GM12878 (cell line): ENCODE results near the gene AP3S2. TPM values are rescaled to one million over a fixed set of nuclear protein-coding genes. Genes with fewer than 3 reads are reported as not detected.

Experiments
- ATAC-seq: fragments of 200-7000 bp; cut with Tn5 transposase; 3 replicates; pipeline ENCODE4 v1.9.1; 2020; ENCODE audit warnings: mild to moderate bottlenecking, moderate library complexity
- BruUV-seq: library from RNA; stranded (reverse); fragments of 400-500 nt; replicated peaks from 2 replicates; lab custom pipeline; 2021; lab: Mats Ljungman, UMichigan
- CTCF ChIA-PET: fragments of 300-600 bp; sonication (Branson Sonifier 250); formaldehyde crosslinking; extraction: SDS; loops from one replicate; lab custom pipeline; 2021; ENCODE audit warnings: inconsistent platforms; lab: Yijun Ruan, JAX
- POLR2A ChIA-PET: fragments of 350-600 bp; formaldehyde crosslinking; extraction: SDS; loops from one replicate; lab custom pipeline; 2021; ENCODE audit warnings: inconsistent platforms; lab: Charles Lee
- RAD21 ChIA-PET: fragments of 300-600 bp; sonication (Branson Sonifier 250); formaldehyde crosslinking; loops from one replicate; lab custom pipeline; 2023; ENCODE audit warnings: antibody characterized with exemption; ENCODE audit not compliant: unreplicated experiment; lab: Charles Lee
- SMC1A ChIA-PET: fragments of 300-600 bp; sonication (Branson Sonifier 250); formaldehyde crosslinking; loops from one replicate; lab custom pipeline; 2023; ENCODE audit not compliant: unreplicated experiment, uncharacterized antibody; lab: Charles Lee
- DNase-seq: peaks from one replicate; pipeline ENCODE4 v3.0.0-alpha.2; 2011; ENCODE audit warnings: low read depth, low spot score
- FAIRE-seq: peaks from 3 replicates; lab custom pipeline; 2011; peaks lifted over from hg19 to GRCh38; lab: Jason Lieb, UNC
- H2AFZ ChIP-seq: 2 replicates; pipeline ENCODE4 v1.6.0; 2011; ENCODE audit warnings: low read depth, low read length, control low read depth; ENCODE audit not compliant: control insufficient read depth
- H3K27ac ChIP-seq: 2 replicates; pipeline ENCODE4 v1.5.1; 2011; ENCODE audit warnings: control low read depth; ENCODE audit not compliant: control insufficient read depth, insufficient read depth
- H3K27me3 ChIP-seq, 2 experiments: replicated peaks in 1 of 2; 2 replicates each; pipeline versions ENCODE4 v1.6.0 to v1.6.1; 2011; ENCODE audit warnings: low read length in 1 of 2; ENCODE audit not compliant: control insufficient read depth in 2 of 2, insufficient read depth in 2 of 2
- H3K36me3 ChIP-seq, 2 experiments: 2 replicates each; pipeline ENCODE4 v1.5.1; 2011; ENCODE audit warnings: low read length in 1 of 2; ENCODE audit not compliant: control insufficient read depth in 2 of 2, insufficient read depth in 2 of 2
- H3K4me1 ChIP-seq: 2 replicates; pipeline ENCODE4 v1.6.1; 2011; ENCODE audit warnings: mild to moderate bottlenecking, low read length, moderate library complexity, mixed read lengths; ENCODE audit not compliant: control insufficient read depth, insufficient read depth
- H3K4me2 ChIP-seq: 2 replicates; pipeline ENCODE4 v1.6.0; 2011; ENCODE audit warnings: control low read depth; ENCODE audit not compliant: control insufficient read depth, insufficient read depth
- H3K4me3 ChIP-seq: fragments of 200-600 bp; sonication (generic); 2 replicates; pipeline ENCODE4 v1.5.1; 2016
- H3K79me2 ChIP-seq: 2 replicates; pipeline ENCODE4 v1.6.0; 2011; ENCODE audit warnings: low read length; ENCODE audit not compliant: control insufficient read depth, insufficient read depth
- H3K9ac ChIP-seq: 2 replicates; pipeline ENCODE4 v1.8.0; 2011; ENCODE audit warnings: low read length, control low read depth, mixed read lengths; ENCODE audit not compliant: control insufficient read depth, insufficient read depth
- H3K9me3 ChIP-seq: replicated peaks from 3 replicates; pipeline ENCODE4 v1.5.1; 2011; ENCODE audit warnings: mild to moderate bottlenecking, low read length; ENCODE audit not compliant: control insufficient read depth, insufficient read depth
- H4K20me1 ChIP-seq: 2 replicates; pipeline ENCODE4 v1.6.0; 2011; ENCODE audit not compliant: control insufficient read depth, insufficient read depth
- BMI1 ChIP-seq: fragments of 450-650 bp; IDR thresholded peaks from 2 replicates; pipeline ENCODE4 v1.6.1; 2016; ENCODE audit warnings: mild to moderate bottlenecking, moderate library complexity, borderline replicate concordance
- FOXM1 ChIP-seq: IDR thresholded peaks from 2 replicates; pipeline ENCODE4 v1.6.1; 2012; ENCODE audit warnings: low read depth, mild to moderate bottlenecking, inconsistent platforms, low read length, moderate library complexity
- HDAC2 ChIP-seq: fragments of 200-600 bp; sonication (generic); IDR thresholded peaks from 2 replicates; pipeline ENCODE4 v1.6.1; 2017
- SMC3 ChIP-seq: IDR thresholded peaks from 2 replicates; pipeline ENCODE4 v1.6.1; 2011; ENCODE audit warnings: low read length, improper control_type of control experiment, borderline replicate concordance
- TCF7 ChIP-seq: IDR thresholded peaks from 2 replicates; pipeline ENCODE4 v1.6.1; 2014; ENCODE audit warnings: antibody characterized with exemption, borderline replicate concordance
- ZBTB11 ChIP-seq: fragments of 450-650 bp; formaldehyde crosslinking; IDR thresholded peaks from 2 replicates; pipeline ENCODE4 v1.5.0; 2022; ENCODE audit warnings: mild to moderate bottlenecking, missing genetic modification characterization
- ZNF207 ChIP-seq: fragments of 450-650 bp; IDR thresholded peaks from 2 replicates; pipeline ENCODE4 v1.6.1; 2014; ENCODE audit warnings: antibody characterized with exemption, mild to moderate bottlenecking, borderline replicate concordance
- ZSCAN29 ChIP-seq: fragments of 450-650 bp; IDR thresholded peaks from 2 replicates; pipeline ENCODE4 v1.6.1; 2017; ENCODE audit warnings: mild to moderate bottlenecking, moderate library complexity
- WGBS: methylation state at CpG from one replicate; pipeline ENCODE4 v1.1.6; 2016; ENCODE audit warnings: low lambda C conversion rate; ENCODE audit not compliant: insufficient replicate concordance, insufficient coverage; ENCODE audit errors: missing lambda C conversion rate; 5-methylcytosine and 5-hydroxymethylcytosine counted together
- in situ Hi-C: fragments of 300-500 bp; cut with MboI; formaldehyde crosslinking; loops from 9 replicates; pipeline ENCODE4 v1.14.3; 2018; ENCODE audit warnings: mixed read lengths
- intact Hi-C: fragments of 100-400 bp; cut with micrococcal nuclease; formaldehyde crosslinking; loops from one replicate; pipeline ENCODE4 v1.14.2; 2022; ENCODE audit not compliant: unreplicated experiment
- polyA plus RNA-seq, 11 experiments: library from polyadenylated mRNA; depleted of rRNA in 4 of 11; unstranded in 6 of 11; stranded (reverse) in 5 of 11; fragments of >200 nt; fragmentation: Nextera tagmentation in 4 of 11; fragmentation: Illumina TruSeq in 1 of 11; extraction: Ambion mirVana in 4 of 11; extraction: Trizol in 1 of 11; gene quantifications; 1 replicate in 1 of 11; 2 replicates in 10 of 11; pipeline versions ENCODE4 v1.2.1 to v1.2.3, GENCODE V29; 2011 to 2016; ENCODE audit warnings: inconsistent platforms in 2 of 11, missing spikeins in 2 of 11, low read depth in 1 of 11
- total RNA-seq, 4 experiments: library from RNA; depleted of rRNA in 3 of 4; stranded (reverse); fragments of >200 nt in 3 of 4; fragmentation: Illumina TruSeq in 1 of 4; extraction: Trizol in 1 of 4; gene quantifications; 2 replicates each; pipeline versions ENCODE4 v1.2.1 to v1.2.3, GENCODE V29; 2013 to 2021

Gene AP3S2
- total and polyA plus RNA-seq, 10 of the 15 experiments (the other 5 are each of a cell fraction or from before 2014, with no cell fraction given) = 10.0 to 43.6 (median 26.0) TPM

GRCh38 chr15:89903015-89903857, 9.4 kb upstream of the AP3S2 start:
- intact Hi-C loops = no loop called here
- ChIA-PET POLR2A (no interaction called here), CTCF (interaction anchor here (0.8 kb wide), 1 partner anchor 167 kb away, joined by 3 read pairs; no protein-coding TSS in a partner anchor), RAD21 (no interaction called here), SMC1A (interaction anchor here (0.9 kb wide), 1 partner anchor 9 kb away, joined by 3 read pairs; the partner anchor contains the start of gene AP3S2)
- no TSS peak for BruUV-seq
- no peak for ATAC-seq
- no peaks in the 10 kb centered on the region for H3K79me2 ChIP-seq
- TF ChIP-seq BMI1 (no peak), HDAC2 (no peak), ZSCAN29 (no peak), ZBTB11 (no peak), ZNF207 (no peak), TCF7 (no peak), FOXM1 (no peak), SMC3 (no peak)
- peaks cover 8% of the 10 kb centered on the region for H3K4me1 ChIP-seq
- no peak for DNase-seq
- H2AFZ ChIP-seq = no peak overlapping the region
- no peak for FAIRE-seq
- no peak overlapping the region for H3K4me3 ChIP-seq
- 35% methylated on average over 15 of the region's 15 CpGs for WGBS
- no peak overlapping the region for H3K4me2 ChIP-seq
- no peak overlapping the region for H3K27ac ChIP-seq
- H3K27me3 ChIP-seq = no peaks in the 10 kb centered on the region
- in situ Hi-C loops = no loop called here
- no peaks in the 10 kb centered on the region for H3K9me3 ChIP-seq
- H4K20me1 ChIP-seq = no peaks in the 10 kb centered on the region
- H3K9ac ChIP-seq = no peak overlapping the region
- no peaks in the 10 kb centered on the region for H3K36me3 ChIP-seq
